Nucleus accumbens (tissue), 56 donors: ENCODE data around the gene RALB.

Experiments
- DNase-seq, 56 donors: peaks; one replicate each; lab custom pipeline; 2025; lab: John Stamatoyannopoulos, UW

Gene RALB

GRCh38 chr2:120326066-120326465 lies 73.4 kb downstream of the RALB start:
- no peak for DNase-seq

- DNase-seq, result no peak
Observed at GRCh38 chr2:120330946-120331822, 78.5 kb downstream of the RALB start.

- DNase-seq, result no peak
Observed at GRCh38 chr2:120331903-120332302, 79.3 kb downstream of the RALB start.

GRCh38 chr2:120332384-120332783 lies 79.7 kb downstream of the RALB start:
- no peak for DNase-seq

GRCh38 chr2:120334068-120334467 lies 81.4 kb downstream of the RALB start:
- DNase-seq, result no peak

- DNase-seq, result no peak
Observed at GRCh38 chr2:120336749-120337148, 84.1 kb downstream of the RALB start.

- DNase-seq, result no peak
Observed at GRCh38 chr2:120338015-120338414, 85.4 kb downstream of the RALB start.

GRCh38 chr2:120341977-120342376 lies 89.3 kb downstream of the RALB start:
- no peak for DNase-seq

- no peak for DNase-seq
Observed at GRCh38 chr2:120342446-120342845, 89.8 kb downstream of the RALB start.

- no peak for DNase-seq
Observed at GRCh38 chr2:120343100-120343432, 90.4 kb downstream of the RALB start.

GRCh38 chr2:120343433-120344105 lies 90.9 kb downstream of the RALB start:
- peak in 53 of 56 donors; percentile 18 to 83 (median 57) for DNase-seq
